ENCODE data around the gene KRT73. TPM values are rescaled to one million over a fixed set of nuclear protein-coding genes. Genes with fewer than 3 reads are reported as not detected.

KRT73 gene
- total RNA-seq, 1 donor: 0.27 TPM

- no peak for DNase-seq (ENCODE audit: low read depth in 2 of 3, low spot score in 2 of 3)
Observed at GRCh38 chr12:52627395-52628110, 9.2 kb upstream of the KRT73 start.

GRCh38 chr12:52622349-52622748 is 4.0 kb upstream of the KRT73 start:
- DNase-seq (ENCODE audit: low read depth in 2 of 3, low spot score in 2 of 3): no peak

DNA sequence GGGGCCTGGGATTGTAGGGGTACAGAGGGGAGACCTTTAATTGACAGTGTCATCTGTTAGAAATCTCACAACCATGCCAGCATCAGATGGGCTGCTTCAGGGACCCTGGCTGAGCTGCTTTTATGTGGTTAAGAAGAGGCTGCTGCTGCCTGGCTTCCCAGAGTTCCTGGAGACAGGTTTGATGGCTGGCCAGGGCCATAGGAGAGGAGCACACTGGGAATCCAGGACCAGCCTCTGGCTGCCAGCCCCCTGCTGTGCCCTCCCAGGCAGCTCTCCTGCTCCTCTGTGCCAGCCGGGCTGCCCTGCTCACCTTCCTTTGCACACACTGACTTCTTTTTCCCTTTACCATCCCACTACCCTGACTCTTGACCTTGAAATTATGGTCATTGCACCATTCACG is 507 bp upstream of the KRT73 start:
- DNase-seq (ENCODE audit: low read depth in 2 of 3, low spot score in 2 of 3): no peak

- no peak for DNase-seq (ENCODE audit: low read depth in 2 of 3, low spot score in 2 of 3)
Observed at GRCh38 chr12:52617403-52617785, 965 bp downstream of the KRT73 start.

DNA sequence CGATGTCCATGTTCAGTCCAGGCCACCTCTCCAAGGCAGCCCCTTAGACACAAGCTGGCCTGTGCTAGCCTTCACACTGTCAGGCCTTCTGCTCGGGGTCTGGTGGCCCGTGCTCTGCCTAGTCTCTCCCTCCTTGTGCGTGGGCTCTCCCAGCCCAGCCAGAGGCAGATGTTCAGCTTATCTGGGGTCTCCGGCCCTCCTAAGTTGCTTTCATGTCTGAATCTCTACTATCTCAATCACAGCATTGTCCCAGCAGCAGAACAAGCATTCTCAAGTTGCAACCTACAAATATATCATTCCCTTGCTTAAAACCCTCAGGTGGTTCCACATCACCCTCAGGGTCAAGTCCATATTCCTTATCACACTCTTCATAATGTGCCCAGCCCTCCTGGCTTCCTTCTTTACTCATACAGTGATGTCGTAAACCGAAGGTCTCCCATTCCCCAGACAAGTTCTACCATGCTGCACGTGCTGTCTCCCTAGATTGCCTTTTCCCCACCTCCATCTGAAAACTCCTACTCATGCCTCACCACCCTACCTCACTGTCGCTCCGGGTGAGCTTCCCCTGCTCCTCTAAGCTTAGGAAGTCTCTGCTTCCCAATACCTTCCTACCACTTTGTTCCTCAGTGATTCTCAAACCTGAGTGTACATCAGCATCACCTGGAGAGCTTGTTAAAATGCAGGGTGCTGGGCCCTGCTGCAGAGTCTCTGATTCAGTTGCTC is 1.5 kb downstream of the KRT73 start:
- no peak for DNase-seq (ENCODE audit: low read depth in 2 of 3, low spot score in 2 of 3)

DNA sequence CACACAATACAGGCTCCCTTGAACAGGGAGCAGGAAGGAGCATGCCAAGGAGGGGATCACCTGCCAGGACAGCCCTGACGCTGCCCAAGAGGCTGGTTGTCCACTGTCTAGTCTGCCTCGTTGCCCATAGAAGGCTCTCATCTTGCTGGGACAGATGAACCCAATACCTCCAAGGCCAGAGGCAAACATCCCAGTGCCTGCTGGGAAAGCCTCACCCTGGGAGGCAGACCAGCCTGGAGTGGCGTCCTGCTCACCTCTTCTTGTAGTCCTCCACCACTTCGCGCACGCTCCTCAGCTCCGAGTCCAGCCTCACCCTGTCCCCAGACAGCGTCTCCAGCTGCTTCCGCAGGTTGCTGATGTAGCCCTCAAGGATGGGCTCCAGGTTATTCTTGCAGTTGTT is 2.4 kb downstream of the KRT73 start:
- DNase-seq (ENCODE audit: low read depth in 2 of 3, low spot score in 2 of 3): no peak

GRCh38 chr12:52615208-52615868 is 3.0 kb downstream of the KRT73 start:
- peak in 2 of 3 donors; percentile 47 to 52 for DNase-seq (ENCODE audit: low read depth in 2 of 3, low spot score in 2 of 3)

DNA sequence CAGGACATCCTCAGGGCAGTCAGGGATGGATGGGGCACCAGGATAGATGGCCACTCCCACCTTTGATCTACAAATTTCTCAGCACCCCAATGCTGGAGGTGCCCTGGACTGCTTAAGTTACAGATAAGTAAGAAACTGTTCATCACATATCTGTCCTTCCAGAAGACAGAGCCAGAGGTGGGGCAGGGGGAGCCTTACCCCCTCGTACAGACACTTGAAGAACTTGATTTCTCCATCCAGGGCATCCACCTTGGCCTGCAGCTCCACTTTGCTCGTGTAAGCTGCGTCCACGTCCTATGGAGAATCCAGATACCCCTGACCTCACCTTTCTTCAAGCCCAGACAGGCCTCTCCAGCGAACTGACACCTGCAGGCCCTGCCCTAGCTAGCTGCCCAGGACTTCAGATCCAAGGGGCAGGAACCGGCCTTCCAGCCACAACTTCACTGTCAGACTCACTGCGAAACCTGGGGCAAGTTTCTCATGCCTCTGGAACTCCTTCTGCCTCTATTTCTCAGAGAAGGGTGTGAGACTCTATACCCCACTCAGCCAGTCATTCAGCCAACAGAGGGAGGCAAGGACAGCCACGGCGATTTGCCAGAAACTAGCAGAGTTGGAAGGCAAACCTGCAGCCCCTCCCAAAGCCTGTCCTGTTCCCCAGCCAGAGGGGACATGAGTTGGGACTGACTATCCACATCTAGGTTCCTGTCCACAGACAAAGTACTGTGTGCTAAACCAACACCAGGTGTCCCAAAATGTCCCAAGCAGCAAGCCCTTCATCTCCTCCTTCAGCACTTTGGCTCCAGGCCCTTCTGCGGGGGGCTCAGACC is 3.8 kb downstream of the KRT73 start:
- no peak for DNase-seq (ENCODE audit: low read depth in 2 of 3, low spot score in 2 of 3)

GRCh38 chr12:52613384-52614030 is 4.9 kb downstream of the KRT73 start:
- DNase-seq (ENCODE audit: low read depth in 2 of 3, low spot score in 2 of 3): no peak

DNA sequence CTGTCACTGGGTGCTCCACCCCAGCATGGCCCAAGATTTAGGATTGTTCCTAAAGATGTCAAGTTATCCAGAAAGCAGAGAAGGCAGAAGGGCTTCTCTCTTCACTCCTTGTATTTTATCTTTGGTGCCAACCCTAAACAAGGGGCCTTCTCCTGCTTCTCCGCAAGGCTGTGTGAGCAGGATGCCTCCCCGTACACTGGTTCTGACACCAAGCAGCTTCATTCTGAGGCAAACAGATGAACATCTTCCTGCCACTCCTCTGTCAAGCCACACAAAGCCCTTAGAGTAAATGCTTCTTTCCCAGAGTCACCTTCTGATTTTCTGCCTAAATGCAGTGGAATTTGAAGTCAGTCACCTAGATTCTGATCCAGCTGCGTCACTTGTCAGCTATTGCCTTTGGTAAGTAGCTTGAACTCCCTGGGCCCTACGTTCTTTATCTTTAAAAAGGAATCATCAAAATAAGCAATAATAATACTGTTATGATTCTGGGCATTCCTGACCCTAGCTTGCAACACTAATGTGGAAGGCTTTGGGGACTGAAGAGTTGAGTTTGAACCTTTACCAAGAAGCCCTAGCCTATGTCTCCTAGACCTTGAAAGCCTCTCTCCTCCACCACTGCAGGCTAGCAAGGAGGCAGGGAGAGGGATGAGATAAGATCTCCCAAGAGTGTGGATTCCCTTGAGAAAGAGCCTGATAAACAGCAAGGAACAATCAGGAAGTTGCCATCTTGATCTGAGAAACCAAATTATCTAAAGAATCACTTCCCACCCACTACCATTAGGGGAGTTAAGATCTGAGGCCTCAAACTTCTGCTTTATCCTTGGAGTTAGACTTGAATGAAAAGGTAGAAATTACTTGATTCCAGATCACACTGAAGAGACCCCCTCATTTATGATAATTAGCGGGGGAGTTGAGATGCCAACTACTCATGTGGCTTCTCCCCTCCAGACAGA is 5.7 kb downstream of the KRT73 start:
- DNase-seq (ENCODE audit: low read depth in 2 of 3, low spot score in 2 of 3): peak in 1 of 3 donors; percentile 50

DNA sequence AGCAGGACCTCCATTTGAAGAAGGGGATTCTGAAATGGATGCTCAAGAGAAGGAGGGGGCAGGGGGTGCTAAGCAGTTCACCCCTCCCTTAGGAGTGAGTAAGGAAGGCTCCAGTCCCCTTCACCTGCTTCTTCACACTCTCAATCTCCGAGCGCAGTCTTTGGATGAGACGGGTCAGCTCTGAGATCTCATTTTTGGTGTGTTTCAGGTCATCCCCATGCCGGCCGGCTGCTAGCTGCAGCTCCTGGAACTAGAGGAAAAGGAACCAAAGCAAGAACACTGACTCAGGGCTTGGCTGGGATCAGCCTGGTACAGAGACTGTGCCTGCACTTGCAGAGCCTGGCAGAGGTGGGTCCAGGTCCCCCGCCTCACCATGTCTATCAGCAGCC is 7.3 kb downstream of the KRT73 start:
- no peak for DNase-seq (ENCODE audit: low read depth in 2 of 3, low spot score in 2 of 3)

DNA sequence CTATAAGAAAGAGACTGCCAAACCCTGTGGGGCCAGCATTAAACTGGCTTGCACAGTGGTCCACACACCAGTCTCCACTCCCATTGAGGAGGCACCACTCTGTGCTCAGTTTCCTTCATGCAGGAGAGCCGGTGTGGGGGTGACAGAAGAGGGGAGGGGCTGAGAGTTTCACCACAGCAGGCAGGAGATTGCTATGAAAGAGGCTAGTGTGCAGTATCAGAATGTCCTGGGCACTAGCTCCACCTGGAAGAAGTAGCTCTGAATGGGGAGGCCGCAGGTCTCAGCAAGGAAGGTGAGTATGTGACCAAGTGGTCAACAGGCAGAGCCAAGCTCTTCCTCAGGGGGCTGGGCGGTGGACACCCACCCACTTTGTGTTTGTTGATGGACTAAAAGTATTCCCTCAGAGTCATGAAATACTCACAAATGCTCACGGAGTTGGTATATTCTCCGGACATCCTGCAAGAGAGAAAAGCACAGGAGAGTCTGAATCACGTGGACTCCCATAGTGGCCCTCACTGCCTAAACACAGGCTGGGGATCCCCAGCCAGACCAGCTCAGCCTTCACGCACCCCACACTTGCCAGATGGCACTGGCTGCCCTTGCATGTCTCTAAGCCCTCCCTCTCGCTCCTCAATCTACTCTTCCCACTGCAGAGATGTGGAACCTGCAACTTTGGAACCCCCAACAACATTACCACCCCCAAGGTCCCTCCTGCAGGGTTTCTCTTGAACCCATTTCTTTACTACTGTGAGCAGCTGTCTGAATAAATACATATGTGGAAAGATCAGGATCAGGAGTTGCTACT is 9.3 kb downstream of the KRT73 start:
- DNase-seq (ENCODE audit: low read depth in 2 of 3, low spot score in 2 of 3): no peak

- no peak for DNase-seq (ENCODE audit: low read depth in 2 of 3, low spot score in 2 of 3)
Observed at GRCh38 chr12:52608161-52608560, 10.2 kb downstream of the KRT73 start.

DNA sequence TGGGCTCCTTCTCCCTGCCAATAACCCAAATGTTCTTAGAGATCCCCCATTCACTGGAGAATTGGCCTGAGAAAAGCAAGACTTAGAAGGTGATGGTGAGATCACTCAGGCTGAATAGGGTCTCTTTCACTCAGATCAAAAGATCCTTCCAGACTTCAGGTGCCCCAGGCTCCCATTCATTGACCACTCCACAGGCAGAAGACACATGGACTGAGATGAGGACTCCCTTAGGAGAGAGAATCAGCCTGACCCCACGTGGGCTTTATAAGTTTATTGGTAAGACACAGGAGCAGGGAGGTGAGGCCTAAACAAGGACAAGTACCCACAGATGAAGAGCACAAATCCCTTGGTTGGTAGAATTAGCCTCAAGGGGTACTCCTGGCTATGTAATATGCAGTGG is 11.0 kb downstream of the KRT73 start:
- DNase-seq (ENCODE audit: low read depth in 2 of 3, low spot score in 2 of 3): no peak

GRCh38 chr12:52606581-52607218 is 11.7 kb downstream of the KRT73 start:
- no peak for DNase-seq (ENCODE audit: low read depth in 2 of 3, low spot score in 2 of 3)

- DNase-seq (ENCODE audit: low read depth in 2 of 3, low spot score in 2 of 3): no peak
Observed at GRCh38 chr12:52606096-52606495, 12.3 kb downstream of the KRT73 start.

DNA sequence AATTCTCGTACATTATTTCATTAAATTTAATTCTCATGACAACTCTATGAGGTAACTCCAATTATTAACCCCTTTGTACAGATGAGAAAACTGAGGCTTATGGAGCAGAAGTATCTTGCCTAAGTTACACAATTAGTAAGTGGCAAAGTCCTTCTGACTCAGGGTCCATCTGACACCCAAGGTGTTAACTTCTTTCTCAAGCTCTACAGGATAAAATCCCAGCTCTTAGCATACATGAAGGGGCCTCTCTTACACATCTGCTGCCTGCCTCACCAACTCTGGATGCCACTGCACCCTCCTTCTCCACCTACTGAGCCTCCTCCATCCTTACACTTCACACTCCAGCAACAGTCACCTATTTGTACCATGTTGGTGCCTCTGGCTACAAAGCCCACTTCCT is 12.8 kb downstream of the KRT73 start:
- DNase-seq (ENCODE audit: low read depth in 2 of 3, low spot score in 2 of 3): no peak

DNA sequence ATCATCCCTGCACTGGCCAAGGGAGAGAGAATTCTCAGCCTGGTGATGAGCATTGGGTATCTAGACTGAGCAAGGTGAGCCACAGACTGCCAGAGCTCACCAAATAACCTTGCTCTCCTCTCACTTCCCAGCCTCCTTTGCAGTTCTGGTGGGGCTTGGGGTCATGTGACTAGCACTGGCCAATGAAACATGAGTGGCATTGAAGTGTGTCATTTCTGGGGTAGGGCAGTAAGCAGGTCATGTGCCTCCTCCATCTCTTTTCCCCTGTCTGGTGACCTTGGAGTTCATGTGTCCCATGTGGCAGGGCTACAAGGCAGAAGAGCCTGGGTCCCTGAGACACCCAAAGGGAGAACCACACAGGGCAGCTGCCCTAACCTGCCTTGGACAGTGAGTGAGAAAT is 13.5 kb downstream of the KRT73 start:
- no peak for DNase-seq (ENCODE audit: low read depth in 2 of 3, low spot score in 2 of 3)
